Transverse colon (tissue), 3 donors: ENCODE measurements around the gene P2RY13.

Experiments used
- CTCF ChIP-seq, 5 experiments: fragments of 200-600 bp in 3 of 5; fragments of 450-650 bp in 2 of 5; sonication (generic) in 3 of 5; IDR thresholded peaks; 1 replicate in 2 of 5; 2 replicates in 3 of 5; pipeline ENCODE4 v1.5.1; 2016 to 2017; ENCODE audit warnings: antibody characterized with exemption in 5 of 5, inconsistent platforms in 3 of 5, mild to moderate bottlenecking in 2 of 5, moderate library complexity in 1 of 5
- POLR2A ChIP-seq: fragments of 450-650 bp; IDR thresholded peaks from one replicate; pipeline ENCODE4 v1.6.1; 2016; ENCODE audit warnings: antibody characterized with exemption, mild to moderate bottlenecking, moderate library complexity

GRCh38 chr3:151321526-151321925, 7.8 kb downstream of the P2RY13 start:
- TF ChIP-seq CTCF (IDR thresholded peaks at IDR 0.05) = no peak
- no peak for TF ChIP-seq POLR2A
